ENCODE measurements around the gene CYP24A1.

The CYP24A1 gene

DNA sequence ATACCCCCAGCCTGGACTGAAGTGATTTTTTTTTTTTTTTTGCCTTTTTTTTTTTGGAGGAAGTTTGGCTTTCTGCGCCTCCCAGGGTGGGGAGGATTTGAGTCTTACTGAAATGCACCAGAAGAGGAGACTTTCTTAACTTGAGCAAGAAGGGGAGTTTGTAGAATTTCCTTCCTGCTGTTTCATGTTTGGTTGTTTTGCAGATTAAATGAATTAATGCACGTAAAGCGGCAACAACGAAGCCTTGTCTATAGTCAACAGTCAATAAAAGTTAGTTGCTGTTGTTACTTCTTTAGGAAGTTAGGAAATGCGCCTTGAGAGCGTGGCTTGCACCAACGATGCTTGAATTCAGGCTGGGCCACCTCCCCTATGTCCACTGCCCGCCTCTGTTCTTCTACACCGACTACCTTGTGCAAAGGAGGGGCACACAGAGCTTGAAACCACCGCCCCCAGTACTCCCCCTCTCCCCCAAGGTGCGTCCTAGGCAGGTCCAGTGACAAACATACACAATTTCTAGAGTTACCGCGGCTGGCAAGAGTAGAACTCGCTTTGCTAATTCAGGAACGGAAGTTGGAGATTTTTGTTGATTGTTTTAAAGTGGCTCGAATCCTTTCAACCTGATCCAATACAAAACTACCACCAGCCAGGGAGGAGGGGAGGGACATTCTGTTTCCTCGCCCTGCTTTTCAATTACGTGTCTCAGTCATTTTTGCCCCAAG, 830 bp upstream of the CYP24A1 start:
- no peak for DNase-seq (ENCODE audit: low read depth)

DNA sequence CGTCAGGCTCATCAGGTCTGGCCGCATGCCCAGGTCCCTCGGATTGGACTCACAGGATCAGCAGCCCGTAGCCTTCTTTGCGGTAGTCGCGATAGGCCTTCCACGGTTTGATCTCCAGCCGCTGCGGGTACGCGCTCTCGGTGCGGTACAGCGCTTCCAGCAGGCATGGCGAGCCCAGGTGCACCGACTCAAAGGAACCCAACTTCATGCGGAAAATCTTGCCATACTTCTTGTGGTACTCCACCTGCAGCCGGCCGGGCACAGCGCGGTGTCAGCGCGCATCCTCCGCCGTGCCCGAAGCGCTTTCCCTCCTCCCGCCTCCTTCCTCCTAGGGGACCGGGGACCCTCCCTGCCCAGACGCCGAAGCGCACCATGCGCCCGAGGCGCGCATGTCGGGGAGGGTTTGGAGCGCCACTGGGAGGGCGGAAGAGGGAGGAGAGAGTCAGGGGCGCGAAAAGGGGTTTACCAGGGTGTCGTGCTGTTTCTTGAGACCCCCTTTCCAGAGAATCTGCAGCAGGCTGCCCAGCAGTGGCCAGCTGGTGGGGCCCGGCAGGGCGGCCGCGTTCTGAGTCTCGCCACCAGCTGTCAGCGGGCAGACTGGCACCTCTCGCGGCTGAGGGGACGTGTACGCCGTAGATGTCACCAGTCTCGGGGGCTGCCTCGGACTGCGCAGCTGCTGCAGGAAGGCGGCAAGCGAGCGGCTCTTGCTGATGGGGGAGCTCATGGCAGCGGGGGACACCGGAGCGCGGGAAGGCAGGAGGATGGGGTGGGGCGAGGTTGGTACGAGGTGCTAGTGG, 732 bp downstream of the CYP24A1 start:
- DNase-seq (ENCODE audit: low read depth), result no peak

DNA sequence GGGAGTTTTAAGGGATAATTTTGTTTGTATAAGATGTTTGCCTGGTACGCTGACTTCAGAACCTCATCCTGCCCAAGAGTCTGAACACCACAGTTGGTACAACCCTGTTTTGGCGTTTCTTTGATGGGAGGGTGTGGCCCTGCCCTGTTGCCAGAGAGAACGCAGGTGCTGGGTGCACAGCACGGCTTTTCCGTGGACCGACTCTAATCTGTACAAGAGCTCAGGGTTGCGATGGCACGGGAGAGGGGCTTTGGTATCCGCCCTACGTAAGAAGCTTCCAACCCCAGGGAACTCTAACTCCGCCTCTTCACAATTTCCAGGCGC, 1.3 kb downstream of the CYP24A1 start:
- no peak for DNase-seq (ENCODE audit: low read depth)

- DNase-seq (ENCODE audit: low read depth), result no peak
Observed at GRCh38 chr20:54170963-54171362, 2.8 kb downstream of the CYP24A1 start.

- DNase-seq (ENCODE audit: low read depth), result no peak
Observed at GRCh38 chr20:54170026-54170471, 3.7 kb downstream of the CYP24A1 start.

DNA sequence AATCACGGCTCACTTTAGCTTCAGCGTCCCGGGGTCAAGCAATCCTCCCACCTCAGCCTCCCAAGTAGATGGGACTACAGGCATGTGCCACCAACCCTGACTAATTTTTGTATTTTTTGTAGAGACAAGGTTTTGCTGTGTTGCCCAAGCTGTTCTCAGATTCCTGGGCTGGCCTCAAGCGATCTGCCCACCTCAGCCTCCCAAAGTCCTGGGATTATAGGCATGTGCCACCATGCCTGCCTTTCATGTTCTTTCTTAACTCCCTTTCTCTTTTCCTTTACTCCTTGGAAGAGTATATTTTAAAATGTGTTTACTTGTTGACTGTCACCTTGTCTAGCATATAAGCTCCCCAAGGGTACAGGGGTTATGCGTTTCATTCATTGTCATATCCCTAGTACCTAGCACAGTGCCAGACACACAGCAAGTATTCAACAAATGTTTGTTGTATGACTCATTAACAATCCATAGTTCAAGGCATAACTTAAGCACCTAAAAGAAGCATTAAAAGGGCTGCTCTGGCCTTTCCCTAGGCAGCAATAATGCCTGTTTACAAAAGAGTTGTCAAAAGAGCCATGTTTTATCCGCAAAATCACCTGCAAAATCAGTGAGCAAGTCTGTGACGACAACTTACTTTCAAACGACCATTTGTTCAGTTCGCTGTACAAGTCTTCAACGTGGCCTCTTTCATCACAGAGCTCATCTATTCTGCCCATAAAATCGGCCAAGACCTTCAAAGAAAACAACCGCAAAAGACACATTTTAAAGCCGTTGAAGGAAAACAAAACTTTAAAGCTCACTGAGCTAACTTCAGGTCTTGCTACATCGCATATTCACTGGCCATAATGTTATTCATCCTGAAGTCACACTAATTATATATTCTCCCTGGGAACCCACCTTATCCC, 4.6 kb downstream of the CYP24A1 start:
- DNase-seq (ENCODE audit: low read depth), result no peak

- no peak for DNase-seq (ENCODE audit: low read depth)
Observed at GRCh38 chr20:54167909-54168872, 5.6 kb downstream of the CYP24A1 start.

DNA sequence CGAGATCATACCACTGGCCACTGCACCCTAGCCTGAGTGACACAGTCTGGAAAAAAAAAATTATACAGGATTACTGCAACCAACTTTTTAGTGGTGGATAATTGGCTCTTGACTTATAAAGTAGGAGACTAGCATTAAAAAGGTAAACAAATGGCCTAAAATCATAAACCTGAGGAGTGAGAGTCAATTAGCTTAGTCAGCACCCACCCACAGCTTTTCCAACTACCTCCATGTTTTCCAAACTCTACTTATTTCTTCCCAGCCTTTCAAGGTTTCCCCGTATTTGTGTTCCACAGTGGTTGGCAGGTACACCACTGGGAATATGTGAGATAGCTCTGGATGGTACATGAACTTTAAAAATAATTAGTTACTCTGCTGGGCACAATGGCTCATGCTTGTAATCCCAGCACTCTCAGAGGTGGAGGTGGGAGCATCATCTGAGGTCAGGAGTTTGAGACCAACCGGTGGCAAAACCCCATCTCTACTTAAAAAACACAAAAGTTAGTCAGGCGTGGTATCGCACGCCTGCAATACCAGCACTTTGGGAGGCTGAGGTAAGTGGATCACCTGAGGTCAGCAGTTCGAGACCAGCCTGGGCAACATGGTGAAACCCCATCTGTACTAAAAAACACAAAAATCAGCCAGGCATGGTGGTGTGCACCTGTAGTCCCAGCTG, 6.7 kb downstream of the CYP24A1 start:
- no peak for DNase-seq (ENCODE audit: low read depth)

- DNase-seq (ENCODE audit: low read depth), result no peak
Observed at GRCh38 chr20:54165803-54166202, 8.0 kb downstream of the CYP24A1 start.

DNA sequence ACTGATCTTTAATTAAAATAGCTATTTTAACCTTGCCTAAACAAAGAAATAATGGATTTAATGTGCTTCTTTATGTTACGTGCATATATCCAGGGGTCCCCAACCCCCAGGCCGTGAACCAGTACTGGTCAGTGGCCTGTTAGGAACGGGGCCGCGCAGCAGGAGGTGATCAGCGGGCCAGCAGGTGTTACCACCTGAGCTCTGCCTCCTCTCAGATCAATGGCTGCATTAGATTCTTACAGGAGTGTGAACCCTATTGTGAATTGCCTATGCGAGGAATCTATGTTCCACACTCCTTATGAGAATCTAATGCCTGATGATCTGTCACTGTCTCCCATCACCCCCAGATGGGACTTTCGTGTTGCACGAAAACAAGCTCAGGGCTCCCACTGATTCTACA, 8.8 kb downstream of the CYP24A1 start:
- no peak for DNase-seq (ENCODE audit: low read depth)

DNA sequence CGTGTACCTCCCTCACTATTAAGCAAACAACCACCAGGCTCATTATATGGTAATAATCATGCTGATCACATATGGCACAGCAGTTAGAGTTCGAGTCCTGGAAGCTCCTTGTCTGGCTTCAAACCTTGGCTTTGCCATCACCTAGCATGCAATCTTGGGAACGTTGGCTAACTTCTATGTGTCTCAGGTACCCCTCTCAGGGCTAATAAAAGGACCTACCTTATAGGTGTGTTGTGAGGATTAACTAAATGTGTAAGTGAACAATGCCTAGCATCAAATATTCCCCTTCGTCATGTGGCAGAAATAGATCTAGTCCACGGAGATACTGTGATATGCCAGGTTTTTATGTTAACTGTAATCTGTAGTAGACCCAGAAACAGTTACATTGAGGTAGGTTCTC, 10.4 kb downstream of the CYP24A1 start:
- no peak for DNase-seq (ENCODE audit: low read depth)

DNA sequence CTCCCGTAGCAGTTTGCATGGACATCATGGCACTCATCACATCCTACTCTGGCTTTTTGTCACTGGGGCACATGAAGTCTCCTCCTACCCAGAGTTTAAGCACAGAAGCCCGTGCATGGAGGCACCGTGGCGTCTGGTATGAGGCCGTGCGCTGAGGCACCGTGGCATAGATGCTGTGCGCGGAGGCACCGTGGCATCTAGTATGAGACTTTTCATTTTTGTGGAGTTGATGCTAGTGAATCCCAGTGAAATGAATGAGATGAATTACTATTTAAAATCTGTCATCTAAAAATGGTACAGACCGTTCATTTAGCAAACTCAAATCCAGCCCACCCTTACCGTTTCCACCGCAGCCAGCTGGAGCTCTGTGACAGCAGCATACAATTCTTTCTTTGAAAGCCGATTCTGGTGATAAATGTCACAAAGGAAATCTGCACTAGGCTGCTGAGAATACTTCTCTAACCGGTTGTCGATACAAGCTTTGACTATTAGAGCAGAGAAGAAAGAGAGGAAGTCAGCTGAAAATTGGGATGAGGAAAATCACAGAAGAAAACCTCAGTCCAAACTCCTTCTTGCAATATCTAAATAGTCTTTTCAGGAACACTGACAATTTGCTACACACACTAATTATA, 11.3 kb downstream of the CYP24A1 start:
- no peak for DNase-seq (ENCODE audit: low read depth)

DNA sequence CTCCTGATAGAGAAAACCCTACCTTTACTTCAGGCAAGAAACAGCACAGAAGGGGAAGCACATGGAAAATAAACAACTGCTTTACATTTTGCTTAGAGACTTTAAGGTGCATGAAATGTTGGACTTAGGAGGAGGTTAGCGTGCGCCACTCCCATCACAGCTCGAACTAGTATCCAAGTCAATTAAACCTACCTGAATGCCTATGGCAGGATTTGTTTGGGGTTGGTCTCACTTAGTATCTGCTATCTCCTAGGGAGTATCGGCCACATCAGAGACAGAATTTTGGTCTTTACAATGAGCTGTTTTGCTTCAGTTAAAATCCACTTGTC, 12.0 kb downstream of the CYP24A1 start:
- DNase-seq (ENCODE audit: low read depth), result no peak

DNA sequence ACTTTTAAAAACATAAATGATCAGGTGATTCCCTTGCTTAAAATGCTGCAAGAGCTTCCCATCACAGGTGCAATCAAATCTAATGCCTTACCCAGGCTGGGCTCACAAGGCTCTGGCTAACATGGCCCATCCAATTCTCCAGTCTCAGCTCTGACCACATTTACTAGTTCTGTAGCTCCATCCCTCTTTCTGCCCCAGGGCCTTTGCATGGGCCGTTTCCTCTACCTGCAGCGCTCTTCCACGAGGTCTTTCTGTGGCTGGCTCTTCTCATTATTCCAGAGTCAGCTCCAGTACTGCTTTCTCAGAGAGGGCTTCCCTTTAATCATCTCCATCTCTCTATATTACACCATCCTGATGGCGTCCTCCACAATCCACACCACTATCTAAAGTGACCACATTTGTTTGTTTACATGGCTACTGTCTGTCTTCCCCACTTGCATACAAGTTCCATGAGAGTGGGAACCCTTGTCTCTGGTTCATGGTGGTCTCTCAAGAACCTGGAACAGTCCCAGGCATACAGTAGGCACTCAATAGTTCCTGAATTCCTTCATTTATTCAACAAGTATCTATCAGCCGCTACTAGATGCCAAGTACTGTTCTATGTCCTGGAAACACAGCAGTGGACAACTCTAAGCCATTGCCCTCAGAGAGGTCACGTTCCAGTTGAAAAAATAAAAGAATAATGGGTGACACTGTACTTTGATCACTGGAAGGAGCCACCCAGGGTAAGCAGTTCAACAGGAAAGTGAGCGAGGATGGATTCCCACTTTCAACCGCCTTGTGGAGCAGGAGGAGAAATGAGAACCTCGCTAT, 12.6 kb downstream of the CYP24A1 start:
- DNase-seq (ENCODE audit: low read depth), result no peak

DNA sequence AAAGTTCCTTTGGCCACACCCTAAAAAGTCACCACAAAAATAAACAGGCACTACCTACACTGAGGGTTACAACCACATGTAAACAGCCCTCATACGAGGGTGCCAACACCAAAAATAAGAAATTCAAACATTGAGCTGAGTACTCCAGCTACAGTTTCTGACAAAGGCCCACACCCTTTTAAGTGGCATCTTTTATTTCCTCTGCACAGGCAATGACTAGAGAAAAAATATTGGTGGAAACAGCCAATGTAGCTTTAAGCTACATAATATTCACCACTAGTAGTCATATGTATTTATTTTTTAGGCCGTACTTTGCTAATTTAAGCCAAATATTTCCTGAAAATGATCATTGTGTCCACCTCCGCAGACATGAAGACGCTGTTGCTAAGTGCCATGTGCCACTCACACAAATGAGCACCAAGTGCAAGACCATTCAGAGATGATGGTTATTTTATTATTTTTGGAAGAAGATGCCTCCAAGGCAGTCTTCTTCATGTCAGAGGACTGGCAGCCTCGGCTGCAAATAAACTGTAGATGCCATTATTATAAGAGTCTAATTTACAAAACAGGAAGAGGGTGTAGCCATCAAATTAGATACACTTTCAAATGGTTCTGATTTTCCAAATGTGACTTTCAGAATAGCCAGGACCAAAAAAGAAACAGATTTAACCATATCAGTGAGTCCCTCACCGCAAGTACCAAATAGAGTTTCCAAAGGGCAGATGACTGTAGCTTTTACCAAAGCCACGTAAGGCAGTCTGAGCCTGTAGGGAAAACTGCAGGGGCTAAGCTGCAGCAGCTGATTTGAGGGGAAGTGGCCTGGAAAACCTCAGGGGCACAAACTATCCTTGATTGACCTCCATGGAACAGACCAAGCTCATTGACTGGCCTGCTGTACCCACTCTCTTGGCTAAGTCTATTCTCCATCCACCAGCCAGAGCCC, 13.4 kb downstream of the CYP24A1 start:
- DNase-seq (ENCODE audit: low read depth), result no peak

DNA sequence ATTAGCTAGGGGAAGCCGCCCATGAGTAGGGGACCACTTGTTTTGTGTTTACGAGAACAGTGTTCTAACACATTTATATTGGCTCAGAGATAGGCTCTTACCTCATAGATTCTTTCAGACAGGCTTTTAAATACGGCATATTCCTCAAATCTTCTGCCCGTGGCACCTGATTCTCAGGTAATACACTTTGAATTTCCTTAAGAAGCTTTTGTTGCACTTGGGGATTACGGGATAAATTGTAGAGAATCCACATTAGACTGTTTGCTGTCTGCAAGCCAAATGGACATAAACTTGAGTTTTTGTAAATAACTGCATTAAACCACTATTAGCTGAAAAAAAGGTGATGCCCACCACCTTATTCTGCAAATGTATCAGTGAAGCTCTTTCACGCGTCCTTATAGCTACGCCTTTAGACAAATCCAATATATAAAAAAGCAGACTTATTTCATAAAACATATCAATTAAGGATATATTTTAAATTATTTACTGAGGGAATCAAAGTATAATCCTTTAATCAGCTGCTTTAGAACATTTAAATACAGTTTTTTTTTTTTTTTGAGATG, 14.8 kb downstream of the CYP24A1 start:
- no peak for DNase-seq (ENCODE audit: low read depth)

GRCh38 chr20:54158226-54158625, 15.6 kb downstream of the CYP24A1 start:
- no peak for DNase-seq (ENCODE audit: low read depth)
